IPS-NIHi7 (cell line): ENCODE measurements around the gene UQCRC1.

Experiments used
- DNase-seq: peaks from one replicate; pipeline ENCODE4 v3.0.0; 2012; ENCODE audit warnings: mixed read lengths; ENCODE audit errors: extremely low spot score

Gene UQCRC1

GRCh38 chr3:48633743-48634142, 24.3 kb upstream of the UQCRC1 start:
- no peak for DNase-seq

- no peak for DNase-seq
Observed at GRCh38 chr3:48633256-48633655, 23.8 kb upstream of the UQCRC1 start.

GRCh38 chr3:48631516-48632448, 22.3 kb upstream of the UQCRC1 start:
- DNase-seq: no peak

- no peak for DNase-seq
Observed at GRCh38 chr3:48630833-48631232, 21.4 kb upstream of the UQCRC1 start.

- DNase-seq: no peak
Observed at GRCh38 chr3:48630407-48630806, 21.0 kb upstream of the UQCRC1 start.

- no peak for DNase-seq
Observed at GRCh38 chr3:48629894-48630293, 20.4 kb upstream of the UQCRC1 start.

DNA sequence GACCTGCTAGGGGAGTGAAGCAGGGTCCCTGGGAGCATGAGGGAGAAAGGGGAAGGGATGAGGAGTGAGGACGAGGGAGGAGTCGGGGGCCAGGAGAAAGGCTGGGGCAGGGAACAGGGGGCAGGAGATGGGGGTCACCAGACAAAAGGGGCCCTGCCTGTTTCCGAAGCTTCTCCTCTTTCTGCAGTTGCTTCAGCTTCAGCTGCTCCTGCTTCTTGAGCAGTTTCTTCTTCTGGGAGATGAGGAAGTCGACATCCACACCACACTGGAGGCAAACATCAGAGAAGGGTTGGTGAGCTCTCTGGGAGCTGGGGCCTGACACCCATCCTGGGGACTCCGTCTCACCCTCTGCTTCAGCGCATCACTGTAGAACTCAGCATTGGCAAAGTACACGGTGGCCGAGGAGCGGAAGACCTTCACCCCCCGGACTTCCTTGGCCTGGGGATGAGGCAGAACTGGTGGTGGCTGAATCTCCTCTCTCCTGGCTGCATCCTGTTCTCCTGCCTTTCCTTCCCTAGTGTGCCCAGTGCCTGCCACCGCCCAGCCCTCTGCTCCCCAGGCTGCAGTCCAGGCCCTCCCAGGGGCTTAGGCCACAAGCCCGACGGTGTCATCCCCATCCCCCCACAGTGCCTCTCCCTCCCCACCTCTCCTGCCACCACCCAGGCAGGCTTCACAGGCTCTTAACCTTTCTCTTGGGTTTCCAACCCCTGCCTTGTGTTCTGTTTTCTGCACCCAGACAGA, 19.0 kb upstream of the UQCRC1 start:
- DNase-seq: no peak

DNA sequence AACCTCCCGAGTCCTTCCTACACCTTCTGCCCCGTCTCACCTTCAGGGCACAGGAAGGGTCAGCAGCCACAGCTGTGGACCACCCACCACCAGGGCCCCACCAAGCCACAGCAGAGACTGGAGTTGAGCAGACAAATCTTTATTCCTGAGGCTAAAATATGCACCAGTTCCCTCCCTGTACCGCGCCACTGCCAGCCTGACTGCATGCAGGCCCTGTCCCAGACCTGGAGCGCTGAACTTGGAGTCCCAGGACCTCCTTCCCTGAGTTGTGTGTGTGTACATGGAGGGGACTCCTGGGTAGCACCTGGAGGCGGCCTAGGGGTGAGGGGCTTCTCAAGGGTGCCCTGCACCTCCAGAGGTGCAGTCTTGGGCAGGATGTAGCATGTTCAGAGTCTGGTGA, 16.2 kb upstream of the UQCRC1 start:
- DNase-seq: no peak

DNA sequence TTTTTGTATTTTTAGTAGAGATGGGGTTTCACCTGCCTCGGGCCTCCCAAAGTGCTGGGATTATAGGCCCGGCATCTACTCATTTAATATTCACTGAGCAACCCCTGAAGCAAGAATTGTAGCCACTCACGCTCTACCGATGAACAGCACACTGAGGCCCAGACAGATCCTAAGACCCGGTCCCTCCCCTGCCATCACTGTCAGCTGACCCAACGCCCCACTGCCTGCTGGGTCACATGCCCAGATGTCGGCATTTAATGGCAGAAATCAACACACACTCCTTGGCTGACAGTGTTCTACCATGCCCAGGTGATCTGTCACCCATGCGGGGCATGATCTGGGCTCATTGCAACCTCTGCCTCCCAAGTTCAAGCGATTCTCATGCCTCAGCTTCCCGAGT, 15.3 kb upstream of the UQCRC1 start:
- DNase-seq: no peak

DNA sequence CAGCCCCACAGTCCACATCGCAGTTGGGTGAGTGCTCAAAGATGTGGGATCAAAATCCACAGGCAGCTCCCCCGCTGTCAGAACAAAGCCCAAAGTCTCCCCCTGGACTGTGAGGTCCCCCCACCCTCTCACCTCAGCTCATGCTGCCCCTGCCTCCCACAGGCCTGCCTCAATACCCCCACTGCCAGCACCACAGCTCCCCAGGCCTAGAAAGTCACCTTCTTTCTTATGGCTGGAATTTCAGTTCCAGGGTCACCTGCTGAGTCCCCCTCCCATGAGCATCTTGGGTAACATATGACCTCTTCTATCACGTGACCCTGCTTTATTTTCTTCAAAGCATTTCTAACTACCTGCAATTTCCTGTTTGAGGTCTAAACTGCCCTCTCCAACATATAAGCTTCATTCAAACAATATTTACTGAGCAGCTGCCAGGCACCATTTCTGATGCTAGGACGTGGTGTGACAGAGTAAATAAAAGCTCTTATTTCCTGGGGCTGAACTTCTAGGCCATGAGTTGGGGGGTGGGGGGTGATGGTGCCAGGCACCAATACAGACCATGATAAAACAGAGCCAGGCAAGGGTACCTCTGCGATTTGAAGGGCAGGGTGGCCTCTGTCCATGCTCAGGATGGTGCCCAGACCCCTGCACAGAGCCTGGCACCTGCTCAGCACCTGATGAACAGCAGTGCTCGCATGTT, 14.6 kb upstream of the UQCRC1 start:
- DNase-seq: no peak

DNA sequence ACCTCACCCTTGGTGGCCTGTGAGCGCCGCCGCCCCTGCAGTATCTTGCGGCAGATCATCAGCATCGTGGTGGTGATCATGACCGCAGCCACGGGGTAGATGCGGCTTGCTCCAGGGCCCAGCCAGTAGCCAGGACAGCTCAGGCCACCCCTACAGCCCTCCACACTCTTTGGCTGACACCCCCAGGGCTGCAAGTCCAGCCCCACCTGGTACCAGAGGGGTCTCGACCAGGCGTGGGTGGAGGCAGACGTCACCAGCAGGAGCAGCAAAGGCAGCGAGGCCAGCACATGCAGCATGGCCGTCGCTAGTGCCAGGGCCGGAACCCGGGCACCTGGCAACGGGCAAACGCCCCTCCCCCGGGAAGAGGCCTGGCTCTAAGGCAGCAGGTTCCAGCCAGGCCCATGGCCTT, 12.0 kb upstream of the UQCRC1 start, which contains the start of gene TMEM89:
Gene TMEM89 (minus strand): TSS at position 309 of the 409 bp plus-strand sequence. CDS start 13 bp downstream, at position 296.
- no peak for DNase-seq

GRCh38 chr3:48619541-48620524, 10.4 kb upstream of the UQCRC1 start:
- no peak for DNase-seq

- DNase-seq: no peak
Observed at GRCh38 chr3:48617559-48617958, 8.1 kb upstream of the UQCRC1 start.

GRCh38 chr3:48614044-48614443, 4.6 kb upstream of the UQCRC1 start:
- no peak for DNase-seq

GRCh38 chr3:48612309-48612708, 2.9 kb upstream of the UQCRC1 start:
- no peak for DNase-seq

DNA sequence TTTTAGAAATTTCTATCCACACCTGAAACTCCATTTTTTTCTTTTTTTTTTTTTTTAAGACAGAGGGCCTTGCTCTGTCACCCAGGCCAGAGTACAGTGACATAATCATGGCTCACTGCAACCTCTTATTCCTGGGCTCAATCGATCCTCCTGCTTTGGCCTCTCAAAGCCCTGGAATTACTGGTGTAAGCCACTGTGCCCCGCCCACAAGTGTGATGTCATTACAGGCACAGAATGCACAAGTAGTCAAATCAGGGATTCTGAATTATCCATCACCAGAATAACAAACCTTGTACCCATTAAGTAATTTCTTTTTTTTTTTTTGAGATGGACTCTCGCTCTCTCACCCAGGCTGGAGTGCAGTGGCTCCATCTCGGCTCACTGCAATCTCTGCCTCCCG, 1.9 kb downstream of the UQCRC1 start:
- no peak for DNase-seq

DNA sequence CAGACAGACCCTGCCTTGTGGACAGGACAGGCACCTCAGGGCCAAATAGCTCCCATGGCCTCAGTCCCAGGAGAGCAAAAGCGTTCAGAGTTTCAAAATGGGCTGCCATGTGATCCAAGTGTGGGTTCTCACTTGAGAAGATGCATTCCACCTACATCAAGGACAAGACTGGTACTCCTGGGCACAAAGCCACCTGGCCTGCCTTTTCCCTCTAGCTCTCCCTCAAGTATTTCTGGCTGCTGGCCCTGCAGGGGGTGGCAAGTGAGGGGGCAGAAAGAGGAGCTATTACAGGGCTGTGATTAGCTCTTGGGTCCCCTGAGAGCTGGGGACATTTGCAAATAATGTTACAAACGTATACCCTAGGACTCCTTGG, 7.8 kb downstream of the UQCRC1 start:
- DNase-seq: no peak

- no peak for DNase-seq
Observed at GRCh38 chr3:48600711-48601621, 8.5 kb downstream of the UQCRC1 start.

DNA sequence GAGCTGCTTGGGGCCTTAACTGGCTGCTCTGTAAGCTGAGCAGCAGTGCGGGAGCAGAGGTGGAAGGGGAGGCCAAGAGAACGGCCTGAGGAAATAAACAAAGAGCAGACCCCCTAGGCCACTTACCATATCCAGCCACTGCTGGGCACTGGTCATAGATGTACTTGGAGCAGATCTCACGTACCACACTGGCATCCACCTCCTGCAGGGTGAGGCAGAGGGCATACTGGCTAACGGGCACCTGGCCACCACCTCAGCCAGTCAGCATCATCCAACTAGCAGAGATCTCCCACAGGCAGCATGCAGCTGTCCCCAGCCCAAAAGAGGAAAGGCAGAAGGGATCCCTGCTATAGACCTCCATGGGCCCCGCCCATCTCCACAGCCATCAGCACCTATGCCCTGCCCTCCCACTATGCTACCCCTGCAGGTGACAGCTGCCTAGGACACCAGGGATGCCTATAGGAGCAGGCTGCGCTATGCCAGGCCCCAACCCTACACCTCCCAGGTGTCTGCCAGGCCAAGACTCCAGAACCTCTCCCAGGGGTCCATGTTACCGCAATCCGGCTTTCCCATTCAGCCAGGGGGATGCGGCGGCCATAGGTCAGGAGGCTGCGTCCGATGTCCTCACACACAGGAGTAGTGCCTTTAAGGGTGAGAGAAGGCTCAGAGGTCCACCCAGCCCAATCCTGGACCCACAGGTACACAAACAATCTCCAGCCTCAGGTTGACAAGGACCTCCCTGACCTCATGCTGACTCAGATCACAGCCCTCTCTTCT, 9.7 kb downstream of the UQCRC1 start:
- no peak for DNase-seq
